Mucosa of descending colon (tissue), 3 donors: ENCODE measurements around the gene TSFM. TPM values are rescaled to one million over a fixed set of nuclear protein-coding genes. Genes with fewer than 3 reads are reported as not detected.
"Not testable (repeated sequence)": the region's sequence is repeated elsewhere in the genome, so short reads cannot be mapped to it uniquely, and the experiment has no call there.

Source experiments
- ATAC-seq: fragments of 200-7000 bp; cut with Tn5 transposase; one replicate; pipeline ENCODE4 v1.9.1; 2020; ENCODE audit warnings: mild to moderate bottlenecking, moderate library complexity
- DNase-seq, 3 donors: peaks; one replicate each; pipeline ENCODE4 v3.0.0-alpha.2; 2020
- H3K36me3 ChIP-seq: fragments of 200-600 bp; one replicate; pipeline ENCODE4 v1.8.0; 2021; ENCODE audit warnings: low read depth, mild to moderate bottlenecking
- H3K4me1 ChIP-seq: fragments of 200-600 bp; one replicate; pipeline ENCODE4 v1.8.0; 2021; ENCODE audit warnings: low read depth, mild to moderate bottlenecking
- H3K4me3 ChIP-seq: fragments of 200-600 bp; one replicate; pipeline ENCODE4 v1.8.0; 2021; ENCODE audit warnings: mild to moderate bottlenecking
- H3K9me3 ChIP-seq: fragments of 200-600 bp; one replicate; pipeline ENCODE4 v1.8.0; 2021; ENCODE audit warnings: mild to moderate bottlenecking
- CTCF ChIP-seq: fragments of 200-600 bp; IDR thresholded peaks from one replicate; pipeline ENCODE4 v1.8.0; 2022; ENCODE audit warnings: antibody characterized with exemption, mild to moderate bottlenecking
- intact Hi-C, 2 donors: fragments of 100-400 bp; cut with DNase I in 1 of 2; cut with micrococcal nuclease in 1 of 2; formaldehyde crosslinking; loops; one replicate each; pipeline versions ENCODE4 v1.11.0 to v1.11.1; 2022; cut with DNase I, micrococcal nuclease
- total RNA-seq, 3 donors: library from RNA; stranded (reverse); fragmentation: NEBNext Ultra II Directional in 2 of 3; extraction: Animal tissue kit (Norgen Biotek cat#: 25700) in 2 of 3; gene quantifications; one replicate each; pipeline versions ENCODE4 v1.2.1 to v1.2.4, GENCODE V29; 2021 to 2023
- donor health status: DM: no; HTN: no; CAD: no; lungs with moderate emphysema.
- donor health status: DM: no; HTN: no; CAD: no.
- donor health status: DM: no; HTN: yes; CAD: no.

Gene TSFM
- total RNA-seq, 3 donors from 2014 or later = 26.1 to 32.9 (median 29.0) TPM

GRCh38 chr12:57771873-57772428 lies 10.6 kb upstream of the TSFM start, which contains the start of gene METTL1:
Gene METTL1, minus strand, starts transcription at chr12:57772105. Its CDS starts 22 bp downstream, at chr12:57772083.
- ATAC-seq (peak; percentile 96), DNase-seq (peak; percentile 95 to 97 (median 97))
- TF ChIP-seq CTCF = no peak
- H3K36me3 ChIP-seq = no peaks in the 10 kb centered on the region
- H3K4me1 ChIP-seq = peaks cover 16% of the 10 kb centered on the region
- intact Hi-C loops = no loop called here
- H3K4me3 ChIP-seq = peak within 1 kb of the TSS; percentile 50
- no peaks in the 10 kb centered on the region for H3K9me3 ChIP-seq

DNA sequence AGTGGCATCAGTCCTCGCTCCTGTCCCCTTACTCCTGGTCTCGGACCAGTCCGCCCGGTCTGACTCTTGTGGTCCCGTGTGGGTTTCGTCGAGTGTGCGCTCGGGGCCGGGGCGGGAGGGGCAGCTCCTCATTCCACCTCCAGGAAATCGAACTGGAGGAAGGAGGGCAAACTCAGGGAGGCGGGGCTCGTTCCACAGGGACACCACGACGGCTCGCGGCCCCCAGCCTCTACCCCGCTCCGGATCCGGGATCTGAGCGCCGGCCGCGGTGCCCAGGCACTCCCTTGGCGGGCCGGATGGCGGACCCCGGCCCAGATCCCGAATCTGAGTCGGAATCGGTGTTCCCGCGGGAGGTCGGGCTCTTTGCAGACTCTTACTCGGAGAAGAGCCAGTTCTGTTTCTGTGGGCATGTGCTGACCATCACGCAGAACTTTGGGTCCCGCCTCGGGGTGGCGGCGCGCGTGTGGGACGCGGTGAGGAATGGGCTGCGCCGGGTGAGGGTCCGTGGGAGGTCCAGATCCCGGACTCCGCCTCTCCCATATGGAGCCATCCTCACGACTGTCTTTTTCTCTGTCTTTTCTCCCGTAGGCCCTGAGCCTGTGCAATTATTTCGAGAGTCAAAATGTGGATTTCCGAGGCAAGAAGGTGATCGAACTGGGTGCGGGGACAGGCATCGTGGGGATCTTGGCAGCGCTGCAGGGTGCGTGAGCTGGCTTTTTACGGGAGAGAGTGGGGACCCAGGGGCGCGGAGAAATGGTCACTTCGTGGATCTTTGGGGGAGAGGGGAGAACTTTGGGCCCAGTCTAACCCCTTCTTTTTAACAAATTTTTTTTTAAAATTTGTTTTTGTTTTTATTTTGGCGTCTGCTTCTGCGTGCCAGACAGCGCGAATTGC lies 9.9 kb upstream of the TSFM start, which contains the start of gene EEF1AKMT3:
Gene EEF1AKMT3 (plus strand): TSS at position 186 of the 894 bp plus-strand sequence. CDS start 111 bp downstream, at position 297.
- intact Hi-C loops = no loop called here
- ATAC-seq (peak; percentile 80), DNase-seq (peak; percentile 78 to 84 (median 82))
- H3K9me3 ChIP-seq = no peaks in the 10 kb centered on the region
- peak within 1 kb of the TSS; percentile 50 for H3K4me3 ChIP-seq
- H3K4me1 ChIP-seq = peaks cover 14% of the 10 kb centered on the region
- no peak for TF ChIP-seq CTCF
- no peaks in the 10 kb centered on the region for H3K36me3 ChIP-seq

- H3K36me3 ChIP-seq, DNase-seq, H3K9me3 ChIP-seq, ATAC-seq, H3K4me3 ChIP-seq, intact Hi-C loops: not testable (repeated sequence)
- H3K4me1 ChIP-seq = peaks cover 14% of the 10 kb centered on the region
These were observed 8.0 kb upstream of the TSFM start for GRCh38 chr12:57774634-57775033.

- peaks cover 14% of the 10 kb centered on the region for H3K4me1 ChIP-seq
- ATAC-seq (no peak), DNase-seq (no peak)
- no peaks in the 10 kb centered on the region for H3K9me3 ChIP-seq
- TF ChIP-seq CTCF = no peak
- intact Hi-C loops = no loop called here
- H3K4me3 ChIP-seq = no peak overlapping the region
- H3K36me3 ChIP-seq = no peaks in the 10 kb centered on the region
These were observed 7.5 kb upstream of the TSFM start for GRCh38 chr12:57775044-57775443.

DNA sequence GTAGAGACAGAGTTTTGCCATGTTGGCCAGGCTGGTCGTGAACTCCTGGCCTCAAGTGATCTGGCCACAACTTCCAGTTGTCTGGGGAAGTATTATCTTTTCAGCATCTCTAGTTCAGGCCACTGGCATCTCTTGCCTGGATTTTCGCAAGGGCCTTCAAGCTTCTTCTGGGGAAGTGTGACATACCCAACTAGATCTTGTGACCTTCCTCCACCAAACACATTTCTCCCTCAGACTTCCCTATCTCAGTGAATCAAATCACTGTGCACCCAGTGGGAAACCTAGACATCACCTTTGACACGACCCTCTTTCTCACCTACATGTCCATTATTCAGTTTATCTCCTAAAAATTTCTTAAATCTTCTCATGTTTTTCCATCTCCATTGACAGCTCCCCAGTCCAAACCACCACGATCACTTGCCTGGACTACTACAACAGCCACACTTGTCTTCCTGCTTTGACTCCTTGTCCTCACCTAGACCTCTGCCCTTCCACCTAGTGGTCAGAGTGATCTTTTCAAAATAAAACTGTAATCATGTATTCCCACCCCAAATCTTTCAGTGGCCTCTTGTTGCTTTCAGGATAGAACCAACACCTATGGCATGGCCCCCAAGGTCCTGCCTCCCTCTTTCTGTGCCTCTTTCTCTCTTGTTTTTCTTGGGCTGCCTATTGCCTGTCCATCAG lies 6.9 kb upstream of the TSFM start:
- Histone ChIP-seq H3K36me3 (no peaks in the 10 kb centered on the region), H3K9me3 (no peaks in the 10 kb centered on the region), H3K4me1 (peaks cover 14% of the 10 kb centered on the region), H3K4me3 (no peak overlapping the region)
- ATAC-seq (no peak), DNase-seq (no peak)
- no peak for TF ChIP-seq CTCF
- intact Hi-C loops = no loop called here

GRCh38 chr12:57776247-57776587 lies 6.4 kb upstream of the TSFM start:
- no peak for ATAC-seq
- Histone ChIP-seq H3K36me3 (no peaks in the 10 kb centered on the region), H3K4me1 (peaks cover 10% of the 10 kb centered on the region), H3K4me3 (no peak overlapping the region), H3K9me3 (no peaks in the 10 kb centered on the region)
- no peak for TF ChIP-seq CTCF
- no peak for DNase-seq
- intact Hi-C loops = no loop called here
